Measurements from ENCODE around the gene TCP10L. TPM values are rescaled to one million over a fixed set of nuclear protein-coding genes. Genes with fewer than 3 reads are reported as not detected.

TCP10L gene
- total and polyA plus RNA-seq, 2 of the 8 experiments (the other 6 are each of a cell fraction or from before 2014, with no cell fraction given): 0.45 to 0.99 TPM

- no peak overlapping the region for H2AFZ ChIP-seq (ENCODE audit: low read length)
- ChIA-PET POLR2A (ENCODE audit: partially characterized antibody) (no interaction called here), CTCF (ENCODE audit: partially characterized antibody) (interaction anchor here (1.3 to 2.0 kb wide), 2 partner anchors 46 to 247 kb away, joined by 4 to 6 read pairs; no protein-coding TSS in a partner anchor)
- no peak overlapping the region for H3K4ac ChIP-seq (replicated peaks; ENCODE audit: insufficient read length, low read depth, low read length)
- 0 out of 2 replicates have a peak overlapping the region, but pooled peaks have one; percentile 2 for H2AK5ac ChIP-seq (ENCODE audit: low read depth, low read length)
- H3K4me1 ChIP-seq (replicated peaks in 1 of 4; ENCODE audit: control insufficient read depth in 3 of 4, insufficient read depth in 4 of 4, low read length in 3 of 4): peaks cover 0 to 12% (median 2%) of the 10 kb centered on the region in 4 experiments; a peak in 5 of 7 replicates
- no peak overlapping the region for H3K23ac ChIP-seq (ENCODE audit: insufficient read length)
- H3K9ac ChIP-seq (replicated peaks in 1 of 4; ENCODE audit: extremely low read depth in 1 of 4, low read depth in 3 of 4, low read length in 3 of 4): no peak overlapping the region
- no peak overlapping the region for H4K5ac ChIP-seq (ENCODE audit: insufficient read length, low read depth, low read length)
- DNase-seq (ENCODE audit: low read depth in 1 of 2, low spot score in 2 of 2) (no peak), FAIRE-seq (no peak)
- no peak overlapping the region for H2BK120ac ChIP-seq (replicated peaks; ENCODE audit: low read depth, low read length)
- H2BK15ac ChIP-seq (ENCODE audit: low read length): no peak overlapping the region
- no peaks in the 10 kb centered on the region for H4K20me1 ChIP-seq (replicated peaks in 1 of 2; ENCODE audit: control insufficient read depth in 1 of 2, insufficient read depth in 2 of 2, low read length in 2 of 2)
- H3K4me3 ChIP-seq (ENCODE audit: extremely low read depth in 1 of 4, insufficient read depth in 2 of 4, low read depth in 3 of 4, low read length in 4 of 4): no peak overlapping the region
- no peaks in the 10 kb centered on the region for H3K36me3 ChIP-seq (ENCODE audit: control insufficient read depth in 2 of 4, insufficient read depth in 4 of 4, low read length in 3 of 4)
- no peaks in the 10 kb centered on the region for H3K79me2 ChIP-seq (ENCODE audit: control insufficient read depth in 1 of 2, insufficient read depth in 2 of 2, low read length in 2 of 2)
- H3K27ac ChIP-seq (ENCODE audit: low read depth, low read length): no peak overlapping the region
- H2BK12ac ChIP-seq (ENCODE audit: low read depth, low read length): no peak overlapping the region
- H3K4me2 ChIP-seq (ENCODE audit: insufficient read depth in 1 of 2, low read depth in 2 of 2, low read length in 2 of 2): no peak overlapping the region
- 96% methylated on average over 4 of the region's 4 CpGs; no CpG with 5 or more reads in 1 of the 2 experiments for WGBS, 2 experiments (ENCODE audit: extremely low coverage in 1 of 2, insufficient coverage in 1 of 2, insufficient read length in 1 of 2, insufficient replicate concordance in 2 of 2, low coverage in 1 of 2, low lambda C conversion rate in 2 of 2, missing lambda C conversion rate in 1 of 2)
- H3K27me3 ChIP-seq (replicated peaks in 1 of 4; ENCODE audit: control insufficient read depth in 3 of 4, extremely low read depth in 1 of 4, insufficient read depth in 3 of 4, low read length in 3 of 4): no peaks in the 10 kb centered on the region
- no peak overlapping the region for H2BK5ac ChIP-seq (ENCODE audit: low read depth, low read length)
- no peak overlapping the region for H3K56ac ChIP-seq (replicated peaks; ENCODE audit: insufficient read length, low read depth, low read length)
- no peak for TF ChIP-seq KDM1A (IDR thresholded peaks at IDR 0.05; ENCODE audit: borderline replicate concordance, low read length)
- no peak for TF ChIP-seq TBP (IDR thresholded peaks at IDR 0.05; ENCODE audit: low read depth, low read length)
- no peak for TF ChIP-seq ATF3 (IDR thresholded peaks at IDR 0.05; ENCODE audit: insufficient read depth, low read depth, low read length)
- TF ChIP-seq EZH2 (IDR thresholded peaks at IDR 0.05; ENCODE audit: low read depth, low read length, severe bottlenecking): no peak
- no peak for TF ChIP-seq KDM5A (IDR thresholded peaks at IDR 0.05; ENCODE audit: low read length)
- no peak for TF ChIP-seq ZNF274 (IDR thresholded peaks at IDR 0.05; ENCODE audit: borderline replicate concordance, extremely low read depth, low read length)
- H3K14ac ChIP-seq (ENCODE audit: insufficient read length): no peak overlapping the region
- no peaks in the 10 kb centered on the region for H3K23me2 ChIP-seq (ENCODE audit: low read depth, low read length)
- H2BK20ac ChIP-seq (ENCODE audit: low read length): 0 out of 2 replicates have a peak overlapping the region, but pooled peaks have one; percentile 55
- H3K9me3 ChIP-seq (ENCODE audit: insufficient read depth in 2 of 2, low read depth in 1 of 2, low read length in 1 of 2): no peaks in the 10 kb centered on the region
- H3K18ac ChIP-seq (ENCODE audit: extremely low read depth, low read length): no peak overlapping the region
- H3K79me1 ChIP-seq (ENCODE audit: low read depth, low read length): no peaks in the 10 kb centered on the region
- H4K8ac ChIP-seq (ENCODE audit: extremely low read depth, insufficient read depth, low read length): no peak overlapping the region
- no peak overlapping the region for H4K91ac ChIP-seq (replicated peaks; ENCODE audit: insufficient read length, low read length)
Observed at GRCh38 chr21:32554832-32555638, 30.3 kb downstream of the TCP10L start.

Measured in H1 (cell line).